ENCODE data around the gene MYBPHL.

Gene MYBPHL

GRCh38 chr1:109266965-109267364, 39.8 kb downstream of the MYBPHL start:
- no peak for DNase-seq (ENCODE audit: extremely low read depth in 1 of 2, low read depth in 1 of 2)

GRCh38 chr1:109265741-109266330, 41.0 kb downstream of the MYBPHL start:
- no peak for DNase-seq (ENCODE audit: extremely low read depth in 1 of 2, low read depth in 1 of 2)

- DNase-seq (ENCODE audit: extremely low read depth in 1 of 2, low read depth in 1 of 2), result no peak
These were observed 41.8 kb downstream of the MYBPHL start for GRCh38 chr1:109265016-109265415.

- no peak for DNase-seq (ENCODE audit: extremely low read depth in 1 of 2, low read depth in 1 of 2)
These were observed 42.4 kb downstream of the MYBPHL start for GRCh38 chr1:109264379-109264755.

- peak; percentile 32 to 64 for DNase-seq (ENCODE audit: extremely low read depth in 1 of 2, low read depth in 1 of 2)
These were observed 43.0 kb downstream of the MYBPHL start for GRCh38 chr1:109263597-109264378.

GRCh38 chr1:109263234-109263596, 43.6 kb downstream of the MYBPHL start:
- no peak for DNase-seq (ENCODE audit: extremely low read depth in 1 of 2, low read depth in 1 of 2)

- DNase-seq (ENCODE audit: extremely low read depth in 1 of 2, low read depth in 1 of 2), result no peak
These were observed 44.4 kb downstream of the MYBPHL start for GRCh38 chr1:109262231-109263055.

- no peak for DNase-seq (ENCODE audit: extremely low read depth in 1 of 2, low read depth in 1 of 2)
These were observed 45.2 kb downstream of the MYBPHL start for GRCh38 chr1:109261578-109261977.

GRCh38 chr1:109261006-109261405, 45.8 kb downstream of the MYBPHL start:
- DNase-seq (ENCODE audit: extremely low read depth in 1 of 2, low read depth in 1 of 2), result no peak

GRCh38 chr1:109259674-109260557, 46.9 kb downstream of the MYBPHL start:
- DNase-seq (ENCODE audit: extremely low read depth in 1 of 2, low read depth in 1 of 2), result no peak

GRCh38 chr1:109258481-109259466, 48.0 kb downstream of the MYBPHL start:
- no peak for DNase-seq (ENCODE audit: extremely low read depth in 1 of 2, low read depth in 1 of 2)

- DNase-seq (ENCODE audit: extremely low read depth in 1 of 2, low read depth in 1 of 2), result no peak
These were observed 49.0 kb downstream of the MYBPHL start for GRCh38 chr1:109257682-109258421.

- no peak for DNase-seq (ENCODE audit: extremely low read depth in 1 of 2, low read depth in 1 of 2)
These were observed 49.7 kb downstream of the MYBPHL start for GRCh38 chr1:109256971-109257681.

GRCh38 chr1:109256085-109256484, 50.7 kb downstream of the MYBPHL start:
- no peak for DNase-seq (ENCODE audit: extremely low read depth in 1 of 2, low read depth in 1 of 2)

GRCh38 chr1:109255678-109256077, 51.1 kb downstream of the MYBPHL start:
- no peak for DNase-seq (ENCODE audit: extremely low read depth in 1 of 2, low read depth in 1 of 2)

GRCh38 chr1:109255097-109255651, 51.6 kb downstream of the MYBPHL start:
- no peak for DNase-seq (ENCODE audit: extremely low read depth in 1 of 2, low read depth in 1 of 2)

- no peak for DNase-seq (ENCODE audit: extremely low read depth in 1 of 2, low read depth in 1 of 2)
These were observed 52.2 kb downstream of the MYBPHL start for GRCh38 chr1:109254621-109255096.

Measured in stimulated activated CD8-positive, alpha-beta memory T cell treated with anti-CD3 and anti-CD28 coated beads, Interleukin-7, amount 100 ng/mL, for 48 hours (primary cell).